ENCODE results near the gene PTPN5.

Gene PTPN5

GRCh38 chr11:18720808-18721560 lies 70.6 kb downstream of the PTPN5 start:
- DNase-seq = peak; percentile 82
- Histone ChIP-seq H3K27ac (peak overlapping the region; percentile 64), H3K9me3 (ENCODE audit: severe bottlenecking) (no peaks in the 10 kb centered on the region), H3K27me3 (ENCODE audit: insufficient read depth, low read depth, severe bottlenecking) (no peaks in the 10 kb centered on the region), H3K36me3 (no peaks in the 10 kb centered on the region), H3K4me3 (ENCODE audit: low read depth, low read length) (peak overlapping the region; percentile 57)
- TF ChIP-seq CTCF (IDR thresholded peaks at IDR 0.05; ENCODE audit: low read depth, low read length) = no peak

- H3K27me3 ChIP-seq (ENCODE audit: insufficient read depth, low read depth, severe bottlenecking) = no peaks in the 10 kb centered on the region
- TF ChIP-seq CTCF (IDR thresholded peaks at IDR 0.05; ENCODE audit: low read depth, low read length) = no peak
- H3K4me3 ChIP-seq (ENCODE audit: low read depth, low read length) = peak overlapping the region; percentile 57
- H3K27ac ChIP-seq = peak overlapping the region; percentile 64; the same call in 1 of the 2 replicates
- no peak for DNase-seq
- no peaks in the 10 kb centered on the region for H3K9me3 ChIP-seq (ENCODE audit: severe bottlenecking)
- no peaks in the 10 kb centered on the region for H3K36me3 ChIP-seq
Observed at GRCh38 chr11:18720091-18720807, 71.3 kb downstream of the PTPN5 start.

GRCh38 chr11:18715476-18715875 lies 76.1 kb downstream of the PTPN5 start:
- TF ChIP-seq CTCF (IDR thresholded peaks at IDR 0.05; ENCODE audit: low read depth, low read length) = no peak
- H3K9me3 ChIP-seq (ENCODE audit: severe bottlenecking) = no peaks in the 10 kb centered on the region
- no peak overlapping the region for H3K4me3 ChIP-seq (ENCODE audit: low read depth, low read length)
- no peaks in the 10 kb centered on the region for H3K27me3 ChIP-seq (ENCODE audit: insufficient read depth, low read depth, severe bottlenecking)
- H3K27ac ChIP-seq = no peak overlapping the region
- H3K36me3 ChIP-seq = no peaks in the 10 kb centered on the region
- DNase-seq = no peak

GRCh38 chr11:18714443-18714780 lies 77.2 kb downstream of the PTPN5 start:
- TF ChIP-seq CTCF (IDR thresholded peaks at IDR 0.05; ENCODE audit: low read depth, low read length) = no peak

GRCh38 chr11:18713646-18714442 lies 77.8 kb downstream of the PTPN5 start:
- no peak overlapping the region for H3K27ac ChIP-seq
- H3K36me3 ChIP-seq = no peaks in the 10 kb centered on the region
- no peak for TF ChIP-seq CTCF (IDR thresholded peaks at IDR 0.05; ENCODE audit: low read depth, low read length)
- DNase-seq = no peak
- H3K4me3 ChIP-seq (ENCODE audit: low read depth, low read length) = no peak overlapping the region
- H3K27me3 ChIP-seq (ENCODE audit: insufficient read depth, low read depth, severe bottlenecking) = no peaks in the 10 kb centered on the region
- no peaks in the 10 kb centered on the region for H3K9me3 ChIP-seq (ENCODE audit: severe bottlenecking)

More at GRCh38 chr11:18714443-18714780, 77.2 kb downstream of the PTPN5 start:
- Histone ChIP-seq H3K27ac (no peak overlapping the region), H3K27me3 (ENCODE audit: insufficient read depth, low read depth, severe bottlenecking) (no peaks in the 10 kb centered on the region), H3K4me3 (ENCODE audit: low read depth, low read length) (no peak overlapping the region), H3K9me3 (ENCODE audit: severe bottlenecking) (no peaks in the 10 kb centered on the region), H3K36me3 (no peaks in the 10 kb centered on the region)
- DNase-seq = no peak
